Loucy (cell line): ENCODE data around the gene CEP57.
A peak's percentile ranks its signal among the peaks of the same experiment; 100 is the strongest.

ENCODE experiments used
- H2AFZ ChIP-seq: fragments of 200-600 bp; sonication (generic); 2 replicates; pipeline ENCODE4 v1.6.0; 2016; ENCODE audit warnings: antibody characterized with exemption, mild to moderate bottlenecking, low read length, moderate library complexity
- H3F3A ChIP-seq: fragments of 200-600 bp; 2 replicates; pipeline ENCODE4 v1.6.0; 2016; ENCODE audit warnings: antibody characterized with exemption, low read depth, mild to moderate bottlenecking
- H3K27me3 ChIP-seq: fragments of 200-600 bp; sonication (generic); 2 replicates; pipeline ENCODE4 v1.6.1; 2014; ENCODE audit warnings: low read length, mild to moderate bottlenecking; ENCODE audit not compliant: insufficient read depth, poor library complexity, severe bottlenecking
- H3K36me3 ChIP-seq: fragments of 200-600 bp; sonication (generic); 2 replicates; pipeline ENCODE4 v1.6.1; 2016; ENCODE audit warnings: low read length; ENCODE audit not compliant: insufficient read depth
- H3K4me1 ChIP-seq: fragments of 200-600 bp; sonication (generic); 2 replicates; pipeline ENCODE4 v1.5.1; 2014; ENCODE audit warnings: low read length, mild to moderate bottlenecking; ENCODE audit not compliant: insufficient read depth, poor library complexity, severe bottlenecking
- H3K4me2 ChIP-seq: fragments of 200-600 bp; sonication (generic); 2 replicates; pipeline ENCODE4 v1.6.0; 2014; ENCODE audit warnings: antibody characterized with exemption, low read length, low read depth, mild to moderate bottlenecking; ENCODE audit not compliant: poor library complexity, severe bottlenecking
- H3K4me3 ChIP-seq: fragments of 200-600 bp; sonication (generic); 2 replicates; pipeline ENCODE4 v1.5.1; 2014; ENCODE audit warnings: low read length, mild to moderate bottlenecking, mixed read lengths; ENCODE audit not compliant: poor library complexity, severe bottlenecking
- H3K79me2 ChIP-seq: fragments of 200-600 bp; sonication (generic); 2 replicates; pipeline ENCODE4 v1.6.1; 2014; ENCODE audit warnings: low read length; ENCODE audit not compliant: insufficient read depth
- H3K9ac ChIP-seq: fragments of 200-600 bp; sonication (generic); 2 replicates; pipeline ENCODE4 v1.6.0; 2014; ENCODE audit warnings: mild to moderate bottlenecking, low read depth, low read length, moderate library complexity; ENCODE audit not compliant: poor library complexity, severe bottlenecking
- H3K9me2 ChIP-seq: fragments of 200-600 bp; sonication (generic); replicated peaks from 2 replicates; pipeline ENCODE4 v1.6.1; 2016; ENCODE audit warnings: low read depth, low read length, mixed read lengths
- H3K9me3 ChIP-seq: fragments of 200-600 bp; sonication (generic); 2 replicates; pipeline ENCODE4 v1.6.1; 2014; ENCODE audit warnings: mild to moderate bottlenecking, antibody characterized with exemption, low read length, low read depth; ENCODE audit not compliant: insufficient read depth
- H4K20me1 ChIP-seq: fragments of 200-600 bp; sonication (generic); 2 replicates; pipeline ENCODE4 v1.6.0; 2014; ENCODE audit warnings: antibody characterized with exemption, low read length, mild to moderate bottlenecking; ENCODE audit not compliant: insufficient read depth, poor library complexity, severe bottlenecking
- EZH2phosphoT487 ChIP-seq: fragments of 200-600 bp; IDR thresholded peaks from 2 replicates; pipeline ENCODE4 v1.6.1; 2018; ENCODE audit warnings: antibody characterized with exemption, mild to moderate bottlenecking, moderate library complexity, borderline replicate concordance
- TF ChIP-seq, protein P1 (sequence below): fragments of 200-600 bp; sonication (generic); conservative IDR thresholded peaks from 2 replicates; pipeline ENCODE4 v1.5.1; 2014; ENCODE audit warnings: mild to moderate bottlenecking, antibody characterized with exemption, low read length

CEP57 gene

GRCh38 chr11:95845167-95845566, 54.9 kb downstream of the CEP57 start:
- TF ChIP-seq, protein P1, sequence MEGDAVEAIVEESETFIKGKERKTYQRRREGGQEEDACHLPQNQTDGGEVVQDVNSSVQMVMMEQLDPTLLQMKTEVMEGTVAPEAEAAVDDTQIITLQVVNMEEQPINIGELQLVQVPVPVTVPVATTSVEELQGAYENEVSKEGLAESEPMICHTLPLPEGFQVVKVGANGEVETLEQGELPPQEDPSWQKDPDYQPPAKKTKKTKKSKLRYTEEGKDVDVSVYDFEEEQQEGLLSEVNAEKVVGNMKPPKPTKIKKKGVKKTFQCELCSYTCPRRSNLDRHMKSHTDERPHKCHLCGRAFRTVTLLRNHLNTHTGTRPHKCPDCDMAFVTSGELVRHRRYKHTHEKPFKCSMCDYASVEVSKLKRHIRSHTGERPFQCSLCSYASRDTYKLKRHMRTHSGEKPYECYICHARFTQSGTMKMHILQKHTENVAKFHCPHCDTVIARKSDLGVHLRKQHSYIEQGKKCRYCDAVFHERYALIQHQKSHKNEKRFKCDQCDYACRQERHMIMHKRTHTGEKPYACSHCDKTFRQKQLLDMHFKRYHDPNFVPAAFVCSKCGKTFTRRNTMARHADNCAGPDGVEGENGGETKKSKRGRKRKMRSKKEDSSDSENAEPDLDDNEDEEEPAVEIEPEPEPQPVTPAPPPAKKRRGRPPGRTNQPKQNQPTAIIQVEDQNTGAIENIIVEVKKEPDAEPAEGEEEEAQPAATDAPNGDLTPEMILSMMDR = no peak
- no peak for TF ChIP-seq EZH2phosphoT487
- Histone ChIP-seq H3F3A (no peaks in the 10 kb centered on the region), H3K4me1 (no peaks in the 10 kb centered on the region), H2AFZ (no peak overlapping the region), H3K4me2 (no peak overlapping the region), H3K27me3 (no peaks in the 10 kb centered on the region), H3K9me3 (no peaks in the 10 kb centered on the region), H3K9ac (no peak overlapping the region), H3K79me2 (no peaks in the 10 kb centered on the region), H3K36me3 (peaks cover 40% of the 10 kb centered on the region; the same call in 1 of the 2 replicates), H3K9me2 (no peaks in the 10 kb centered on the region), H3K4me3 (no peak overlapping the region), H4K20me1 (no peaks in the 10 kb centered on the region)

DNA sequence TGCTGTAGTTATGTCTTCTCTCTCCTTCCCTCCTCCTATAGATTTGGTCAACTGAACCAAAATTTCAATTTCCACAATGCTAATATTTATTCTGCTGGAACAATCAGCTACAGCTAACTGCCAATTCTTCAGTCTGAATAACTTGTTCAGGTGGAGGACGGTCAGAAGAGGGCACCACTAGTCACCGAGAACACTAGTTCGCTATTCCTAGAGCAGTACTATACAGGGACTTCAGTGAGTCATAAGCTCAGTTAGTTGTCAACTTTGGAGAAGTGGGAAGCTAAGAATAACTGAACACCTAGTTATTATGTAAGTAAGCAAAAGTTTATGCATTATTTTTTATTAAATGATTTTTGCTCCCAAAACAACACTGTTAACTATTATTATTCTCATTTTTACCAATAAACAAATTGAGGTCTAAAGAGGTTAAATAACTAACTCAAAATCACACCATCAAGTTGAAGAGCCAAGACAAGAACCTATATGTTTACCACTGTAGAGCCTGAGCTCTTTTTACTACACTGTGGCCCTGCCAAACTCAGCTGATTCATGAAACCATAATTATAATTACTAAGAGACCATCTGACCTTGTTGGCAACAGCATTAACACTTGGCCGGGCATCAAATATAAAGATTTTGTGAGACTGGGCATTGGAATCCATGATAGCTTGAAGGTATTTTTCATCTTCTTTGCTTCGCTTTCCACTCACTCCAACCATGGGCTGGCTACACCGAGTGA, 59.0 kb downstream of the CEP57 start:
- Histone ChIP-seq H3K9me2 (no peaks in the 10 kb centered on the region), H3K36me3 (peaks cover 31% of the 10 kb centered on the region; the same call in 1 of the 2 replicates), H3K4me2 (no peak overlapping the region), H3F3A (no peaks in the 10 kb centered on the region), H3K4me3 (no peak overlapping the region), H3K9ac (no peak overlapping the region), H3K4me1 (no peaks in the 10 kb centered on the region), H2AFZ (no peak overlapping the region), H3K9me3 (no peaks in the 10 kb centered on the region), H3K79me2 (no peaks in the 10 kb centered on the region), H4K20me1 (no peaks in the 10 kb centered on the region), H3K27me3 (no peaks in the 10 kb centered on the region)
- TF ChIP-seq EZH2phosphoT487 = no peak
- TF ChIP-seq, protein P1 = peak; percentile 70

GRCh38 chr11:95850137-95850536, 59.8 kb downstream of the CEP57 start:
- Histone ChIP-seq H3K4me3 (no peak overlapping the region), H3K4me1 (no peaks in the 10 kb centered on the region), H3K9me3 (no peaks in the 10 kb centered on the region), H3K9me2 (no peaks in the 10 kb centered on the region), H3K9ac (no peak overlapping the region), H3K79me2 (no peaks in the 10 kb centered on the region), H3K27me3 (no peaks in the 10 kb centered on the region), H4K20me1 (no peaks in the 10 kb centered on the region), H2AFZ (no peak overlapping the region), H3K4me2 (no peak overlapping the region), H3K36me3 (peaks cover 23% of the 10 kb centered on the region; the same call in 1 of the 2 replicates), H3F3A (no peaks in the 10 kb centered on the region)
- no peak for TF ChIP-seq EZH2phosphoT487
- TF ChIP-seq, protein P1 = no peak
